DOHH2 (cell line): ENCODE measurements around the gene CXorf58.
"Not testable (repeated sequence)": the region's sequence is repeated elsewhere in the genome, so short reads cannot be mapped to it uniquely, and the experiment has no call there.

ENCODE experiments used
- H3F3A ChIP-seq: fragments of 200-600 bp; sonication (generic), shearing (Covaris generic); 2 replicates; pipeline ENCODE4 v1.6.0; 2016; ENCODE audit warnings: antibody characterized with exemption, mild to moderate bottlenecking; ENCODE audit not compliant: control insufficient read depth, insufficient read depth
- H3K27ac ChIP-seq: fragments of 200-600 bp; sonication (generic); 2 replicates; pipeline ENCODE4 v1.5.1; 2014; ENCODE audit warnings: low read depth, mild to moderate bottlenecking, low read length, moderate library complexity
- H3K27me3 ChIP-seq: fragments of 200-600 bp; sonication (generic); 2 replicates; pipeline ENCODE4 v1.6.1; 2014; ENCODE audit warnings: mild to moderate bottlenecking, low read length, mixed read lengths; ENCODE audit not compliant: control insufficient read depth
- H3K36me3 ChIP-seq: fragments of 200-600 bp; sonication (generic); 2 replicates; pipeline ENCODE4 v1.6.1; 2014; ENCODE audit warnings: mild to moderate bottlenecking, low read length, moderate library complexity, mixed read lengths; ENCODE audit not compliant: control insufficient read depth
- H3K4me1 ChIP-seq: fragments of 200-600 bp; sonication (generic); 2 replicates; pipeline ENCODE4 v1.6.1; 2014; ENCODE audit warnings: mild to moderate bottlenecking, low read length, mixed read lengths; ENCODE audit not compliant: control insufficient read depth
- H3K4me2 ChIP-seq: fragments of 200-600 bp; sonication (generic); 2 replicates; pipeline ENCODE4 v1.6.0; 2014; ENCODE audit warnings: mild to moderate bottlenecking, low read length, moderate library complexity
- H3K4me3 ChIP-seq: fragments of 200-600 bp; sonication (generic); 2 replicates; pipeline ENCODE4 v1.5.1; 2014; ENCODE audit warnings: mild to moderate bottlenecking, low read length, mixed read lengths
- H3K79me2 ChIP-seq: fragments of 200-600 bp; sonication (generic); 2 replicates; pipeline ENCODE4 v1.6.1; 2014; ENCODE audit warnings: mild to moderate bottlenecking, low read length, mixed read lengths; ENCODE audit not compliant: control insufficient read depth
- H3K9me2 ChIP-seq: fragments of 200-600 bp; sonication (generic); replicated peaks from 2 replicates; pipeline ENCODE4 v1.6.1; 2014; ENCODE audit warnings: mild to moderate bottlenecking, low read length, mixed read lengths; ENCODE audit not compliant: control insufficient read depth
- H3K9me3 ChIP-seq: fragments of 200-600 bp; sonication (generic); 2 replicates; pipeline ENCODE4 v1.6.1; 2014; ENCODE audit warnings: antibody characterized with exemption, low read length, mixed read lengths; ENCODE audit not compliant: control insufficient read depth, insufficient read depth
- H4K20me1 ChIP-seq: fragments of 200-600 bp; sonication (generic); 2 replicates; pipeline ENCODE4 v1.6.0; 2014; ENCODE audit warnings: low read depth, mild to moderate bottlenecking, antibody characterized with exemption, low read length, moderate library complexity; ENCODE audit not compliant: control insufficient read depth, insufficient read depth
- CTCF ChIP-seq: fragments of 200-600 bp; sonication (generic); IDR thresholded peaks from one replicate; pipeline ENCODE4 v1.5.1; 2014; ENCODE audit warnings: antibody characterized with exemption, mild to moderate bottlenecking, low read depth, low read length; ENCODE audit not compliant: poor library complexity, severe bottlenecking
- EZH2phosphoT487 ChIP-seq: fragments of 200-600 bp; sonication (generic); IDR thresholded peaks from 2 replicates; pipeline ENCODE4 v1.6.1; 2017; ENCODE audit warnings: borderline replicate concordance, mild to moderate bottlenecking, antibody characterized with exemption, low read length, moderate library complexity, mixed read lengths

The CXorf58 gene

GRCh38 chrX:23907498-23908218 is at the start of gene CXorf58, which contains the start of gene APOO:
TSS of gene CXorf58 (plus strand) at chrX:23908006. CDS start at chrX:23910303, 2,297 bp downstream.
TSS of gene APOO (minus strand) at chrX:23907938. CDS start at chrX:23907702, 236 bp downstream.
- no peaks in the 10 kb centered on the region for H3K9me3 ChIP-seq
- peaks cover 15% of the 10 kb centered on the region for H3K79me2 ChIP-seq
- no peaks in the 10 kb centered on the region for H4K20me1 ChIP-seq
- peaks cover 12% of the 10 kb centered on the region; the same call in 1 of the 2 replicates for H3F3A ChIP-seq
- H3K4me2 ChIP-seq: peak within 1 kb of the TSS; percentile 90
- H3K4me1 ChIP-seq: peaks cover 20% of the 10 kb centered on the region
- H3K27me3 ChIP-seq: no peaks in the 10 kb centered on the region
- H3K9me2 ChIP-seq: no peaks in the 10 kb centered on the region
- H3K36me3 ChIP-seq: no peaks in the 10 kb centered on the region
- H3K4me3 ChIP-seq: peak within 1 kb of the TSS; percentile 87
- TF ChIP-seq CTCF (peak; percentile 51), EZH2phosphoT487 (no peak)
- H3K27ac ChIP-seq: peak within 1 kb of the TSS; percentile 92

GRCh38 chrX:23859238-23859637 is 48.6 kb upstream of the CXorf58 start:
- not testable (repeated sequence) for H3K4me3 ChIP-seq, H3K27ac ChIP-seq, H3K27me3 ChIP-seq, H3F3A ChIP-seq, H3K36me3 ChIP-seq, H3K4me1 ChIP-seq, H3K9me2 ChIP-seq, H3K9me3 ChIP-seq, H3K79me2 ChIP-seq, H4K20me1 ChIP-seq, H3K4me2 ChIP-seq

GRCh38 chrX:23861215-23861896 is 46.5 kb upstream of the CXorf58 start:
- TF ChIP-seq EZH2phosphoT487 (no peak), CTCF (no peak)
- H3K9me3 ChIP-seq: no peaks in the 10 kb centered on the region

GRCh38 chrX:23861952-23862351 is 45.9 kb upstream of the CXorf58 start:
- not testable (repeated sequence) for H3K4me2 ChIP-seq, H3F3A ChIP-seq, H3K27ac ChIP-seq, H3K4me3 ChIP-seq, H3K4me1 ChIP-seq, H3K27me3 ChIP-seq, H3K9me2 ChIP-seq, H3K36me3 ChIP-seq, H3K9me3 ChIP-seq, H3K79me2 ChIP-seq, H4K20me1 ChIP-seq

More at GRCh38 chrX:23861215-23861896, 46.5 kb upstream of the CXorf58 start:
- H3K79me2 ChIP-seq: no peaks in the 10 kb centered on the region
- H3K4me3 ChIP-seq: no peak overlapping the region
- H3K9me2 ChIP-seq: no peaks in the 10 kb centered on the region
- no peaks in the 10 kb centered on the region for H3K27me3 ChIP-seq
- H3F3A ChIP-seq: no peaks in the 10 kb centered on the region
- H3K4me1 ChIP-seq: no peaks in the 10 kb centered on the region
- no peaks in the 10 kb centered on the region for H3K36me3 ChIP-seq
- H3K4me2 ChIP-seq: no peak overlapping the region
- H4K20me1 ChIP-seq: no peaks in the 10 kb centered on the region
- H3K27ac ChIP-seq: no peak overlapping the region
